K562 (cell line): ENCODE results near the gene CPED1.

ENCODE experiments used
- EZH2 ChIP-seq: IDR thresholded peaks from 2 replicates; pipeline ENCODE4 v1.6.1; 2012; ENCODE audit warnings: low read depth, mild to moderate bottlenecking, inconsistent platforms, low read length, borderline replicate concordance
- MEF2A ChIP-seq: IDR thresholded peaks from 2 replicates; pipeline ENCODE4 v1.6.1; 2011; ENCODE audit warnings: low read depth, mild to moderate bottlenecking, low read length, moderate library complexity; ENCODE audit not compliant: control insufficient read depth
- NFXL1 ChIP-seq: fragments of 450-650 bp; formaldehyde crosslinking; IDR thresholded peaks from 2 replicates; pipeline ENCODE4 v1.4.0; 2021; ENCODE audit warnings: mild to moderate bottlenecking
- SIN3A ChIP-seq, 2 experiments: fragments of 150-350 bp in 1 of 2; IDR thresholded peaks; 2 replicates each; pipeline ENCODE4 v1.6.1; 2011 to 2016; ENCODE audit warnings: borderline replicate concordance in 2 of 2, low read depth in 2 of 2, low read length in 2 of 2, mild to moderate bottlenecking in 2 of 2, moderate library complexity in 2 of 2; ENCODE audit not compliant: control insufficient read depth in 1 of 2
- ZEB2 ChIP-seq: fragments of 450-650 bp; IDR thresholded peaks from 2 replicates; pipeline ENCODE4 v1.6.1; 2016
- TF ChIP-seq, protein P1 (sequence below), 2 experiments: fragments of 450-650 bp; formaldehyde crosslinking in 1 of 2; IDR thresholded peaks; 2 replicates each; pipeline versions ENCODE4 v1.4.0 to v1.6.1; 2014 to 2020; ENCODE audit warnings: mild to moderate bottlenecking in 2 of 2, borderline replicate concordance in 1 of 2, low read depth in 1 of 2

DNA sequence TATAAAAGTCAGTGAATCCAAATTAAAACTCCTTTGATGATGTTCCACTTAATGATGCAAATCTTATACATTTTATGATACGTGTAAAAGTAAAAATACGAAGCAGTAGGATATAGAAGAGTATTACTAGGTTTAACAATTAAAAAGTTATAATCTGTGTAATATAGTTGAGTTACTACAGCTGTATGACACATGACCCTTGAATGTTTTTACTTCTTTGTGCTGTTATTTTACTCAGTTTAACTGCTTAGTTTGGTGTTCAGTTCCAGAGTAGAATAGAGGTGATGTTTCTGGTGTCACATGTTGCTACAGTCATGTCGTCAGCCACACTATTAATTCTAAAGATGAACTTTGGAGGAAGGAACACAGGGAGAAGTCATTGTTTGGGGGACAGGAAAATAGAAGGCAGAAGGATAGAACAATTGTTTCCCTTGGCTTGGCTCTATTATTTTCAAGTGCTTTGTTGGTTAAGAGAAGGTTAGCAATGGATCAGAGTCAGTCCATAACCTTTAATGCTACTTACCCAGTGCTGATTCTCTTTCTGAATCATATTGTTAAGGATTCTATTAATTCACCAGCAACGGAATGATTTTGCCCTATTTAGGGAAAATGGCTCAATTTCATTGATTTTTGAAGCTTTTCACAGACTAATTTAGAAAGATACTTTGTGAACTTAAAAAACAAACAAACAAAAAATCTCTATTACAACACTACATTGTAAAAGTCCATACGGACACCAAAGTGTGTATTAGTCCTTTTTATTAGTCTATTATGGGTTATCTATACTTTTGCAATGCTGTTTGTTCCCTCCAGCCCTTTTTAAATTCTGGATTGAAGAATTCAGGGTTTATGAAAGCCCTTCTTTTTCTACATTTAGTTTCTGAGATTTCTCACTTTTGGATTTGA, 73.4 kb downstream of the CPED1 start:
- TF ChIP-seq ZEB2 = no peak
- TF ChIP-seq EZH2 = no peak
- no peak for TF ChIP-seq NFXL1 (CRISPR knock-in tag)
- TF ChIP-seq, protein P1, sequence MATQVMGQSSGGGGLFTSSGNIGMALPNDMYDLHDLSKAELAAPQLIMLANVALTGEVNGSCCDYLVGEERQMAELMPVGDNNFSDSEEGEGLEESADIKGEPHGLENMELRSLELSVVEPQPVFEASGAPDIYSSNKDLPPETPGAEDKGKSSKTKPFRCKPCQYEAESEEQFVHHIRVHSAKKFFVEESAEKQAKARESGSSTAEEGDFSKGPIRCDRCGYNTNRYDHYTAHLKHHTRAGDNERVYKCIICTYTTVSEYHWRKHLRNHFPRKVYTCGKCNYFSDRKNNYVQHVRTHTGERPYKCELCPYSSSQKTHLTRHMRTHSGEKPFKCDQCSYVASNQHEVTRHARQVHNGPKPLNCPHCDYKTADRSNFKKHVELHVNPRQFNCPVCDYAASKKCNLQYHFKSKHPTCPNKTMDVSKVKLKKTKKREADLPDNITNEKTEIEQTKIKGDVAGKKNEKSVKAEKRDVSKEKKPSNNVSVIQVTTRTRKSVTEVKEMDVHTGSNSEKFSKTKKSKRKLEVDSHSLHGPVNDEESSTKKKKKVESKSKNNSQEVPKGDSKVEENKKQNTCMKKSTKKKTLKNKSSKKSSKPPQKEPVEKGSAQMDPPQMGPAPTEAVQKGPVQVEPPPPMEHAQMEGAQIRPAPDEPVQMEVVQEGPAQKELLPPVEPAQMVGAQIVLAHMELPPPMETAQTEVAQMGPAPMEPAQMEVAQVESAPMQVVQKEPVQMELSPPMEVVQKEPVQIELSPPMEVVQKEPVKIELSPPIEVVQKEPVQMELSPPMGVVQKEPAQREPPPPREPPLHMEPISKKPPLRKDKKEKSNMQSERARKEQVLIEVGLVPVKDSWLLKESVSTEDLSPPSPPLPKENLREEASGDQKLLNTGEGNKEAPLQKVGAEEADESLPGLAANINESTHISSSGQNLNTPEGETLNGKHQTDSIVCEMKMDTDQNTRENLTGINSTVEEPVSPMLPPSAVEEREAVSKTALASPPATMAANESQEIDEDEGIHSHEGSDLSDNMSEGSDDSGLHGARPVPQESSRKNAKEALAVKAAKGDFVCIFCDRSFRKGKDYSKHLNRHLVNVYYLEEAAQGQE (IDR thresholded peaks at IDR 0.05; ENCODE audit: borderline replicate concordance) = no peak
- TF ChIP-seq, protein P1 (CRISPR knock-in tag; IDR thresholded peaks at IDR 0.05; ENCODE audit: low read depth) = no peak
- no peak for TF ChIP-seq MEF2A
- TF ChIP-seq SIN3A (IDR thresholded peaks at IDR 0.05; ENCODE audit: borderline replicate concordance in 2 of 2, control insufficient read depth in 1 of 2, low read depth in 2 of 2, low read length in 2 of 2) = no peak
